GOT3 (cell line): ENCODE results near the gene SLC38A7.
A peak's percentile ranks its signal among the peaks of the same experiment; 100 is the strongest.
"Not testable (repeated sequence)": the region's sequence is repeated elsewhere in the genome, so short reads cannot be mapped to it uniquely, and the experiment has no call there.

Experiments used
- DNase-seq: peaks from one replicate; lab custom pipeline; 2025; ENCODE audit warnings: mixed read lengths; lab: John Stamatoyannopoulos, UW

The SLC38A7 gene, protein sequence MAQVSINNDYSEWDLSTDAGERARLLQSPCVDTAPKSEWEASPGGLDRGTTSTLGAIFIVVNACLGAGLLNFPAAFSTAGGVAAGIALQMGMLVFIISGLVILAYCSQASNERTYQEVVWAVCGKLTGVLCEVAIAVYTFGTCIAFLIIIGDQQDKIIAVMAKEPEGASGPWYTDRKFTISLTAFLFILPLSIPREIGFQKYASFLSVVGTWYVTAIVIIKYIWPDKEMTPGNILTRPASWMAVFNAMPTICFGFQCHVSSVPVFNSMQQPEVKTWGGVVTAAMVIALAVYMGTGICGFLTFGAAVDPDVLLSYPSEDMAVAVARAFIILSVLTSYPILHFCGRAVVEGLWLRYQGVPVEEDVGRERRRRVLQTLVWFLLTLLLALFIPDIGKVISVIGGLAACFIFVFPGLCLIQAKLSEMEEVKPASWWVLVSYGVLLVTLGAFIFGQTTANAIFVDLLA

DNA sequence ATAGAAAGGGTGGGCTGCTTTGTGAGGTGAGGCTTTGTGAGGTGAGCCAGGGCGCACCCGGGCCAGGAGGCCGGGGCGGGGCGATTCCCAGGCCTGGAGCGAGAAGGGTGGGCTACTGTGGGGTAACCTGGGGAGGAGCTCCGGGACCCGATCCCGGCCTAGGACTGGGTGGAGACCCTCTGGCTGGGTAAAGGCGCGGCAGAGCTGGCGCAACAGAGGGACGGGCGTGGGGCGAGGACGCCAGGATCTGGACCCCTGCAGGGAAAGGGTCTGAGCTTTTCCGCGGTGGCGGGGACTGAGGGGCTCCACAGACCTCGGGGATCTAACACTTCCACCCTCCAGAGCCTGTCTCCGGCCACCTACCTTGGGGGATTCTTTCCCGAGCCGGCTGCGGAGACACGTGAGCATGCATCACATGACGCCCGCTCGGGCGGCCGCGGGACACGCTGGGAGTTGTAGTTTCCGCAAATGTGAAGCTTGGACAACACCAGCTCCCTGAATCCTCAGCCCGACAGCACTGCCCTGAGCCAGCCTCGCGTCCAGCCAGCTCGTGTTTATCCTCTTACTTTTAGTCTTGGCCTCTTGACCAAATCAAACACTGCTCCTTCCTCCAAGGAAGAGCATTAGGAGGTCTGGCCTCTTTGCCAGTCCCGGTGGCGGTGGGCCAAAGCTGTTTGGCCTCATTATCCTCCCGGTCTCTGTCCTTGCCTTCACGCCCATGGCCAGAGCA, at the start of gene SLC38A7:
TSS of gene SLC38A7 (minus strand) at position 417 of the 730 bp plus-strand sequence. CDS start 4,644 bp downstream, outside the sequence.
- peak; percentile 30 for DNase-seq

DNA sequence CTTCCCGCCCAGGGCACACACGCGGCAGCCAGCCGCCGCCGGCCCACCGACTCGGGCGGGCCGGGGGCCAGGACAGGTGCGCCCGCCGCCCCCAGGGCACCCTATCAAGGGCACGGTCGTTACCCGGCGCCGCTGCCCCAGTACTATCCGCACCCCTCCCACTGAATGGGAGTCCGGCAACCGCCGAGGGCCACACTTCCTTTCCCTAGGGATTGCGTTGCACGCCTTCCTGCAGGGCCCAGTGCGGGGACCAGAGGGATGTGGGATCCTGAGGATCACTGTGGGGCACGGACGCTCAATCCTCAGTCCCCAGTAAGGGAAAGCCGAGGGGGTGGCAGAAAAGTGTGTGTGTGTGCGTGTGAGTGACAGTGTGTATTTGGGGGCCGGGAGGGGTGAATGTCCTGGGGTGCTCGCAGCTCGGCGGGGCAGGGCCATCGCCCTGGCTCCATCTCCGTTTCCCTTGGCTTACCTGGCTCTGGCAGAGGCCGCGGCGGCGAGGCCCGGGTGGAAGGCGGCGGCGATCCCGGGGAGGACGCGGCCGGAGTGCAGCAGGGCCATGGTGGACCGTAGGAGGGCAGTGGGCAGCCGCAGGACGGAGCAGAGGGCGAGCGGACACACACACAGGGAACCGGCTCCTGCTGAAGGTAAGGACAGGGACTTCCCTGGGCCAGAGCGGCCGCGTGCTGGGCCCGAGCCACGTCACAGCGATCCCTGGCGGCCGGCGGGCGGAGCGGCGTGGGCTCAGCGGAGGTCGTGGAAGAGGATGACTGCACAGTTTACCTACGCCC, 49.3 kb upstream of the SLC38A7 start, which contains the start of gene GOT2:
TSS of gene GOT2 (minus strand) at position 646 of the 788 bp plus-strand sequence. CDS start at position 558, 88 bp downstream.
- DNase-seq, result peak; percentile 40

DNA sequence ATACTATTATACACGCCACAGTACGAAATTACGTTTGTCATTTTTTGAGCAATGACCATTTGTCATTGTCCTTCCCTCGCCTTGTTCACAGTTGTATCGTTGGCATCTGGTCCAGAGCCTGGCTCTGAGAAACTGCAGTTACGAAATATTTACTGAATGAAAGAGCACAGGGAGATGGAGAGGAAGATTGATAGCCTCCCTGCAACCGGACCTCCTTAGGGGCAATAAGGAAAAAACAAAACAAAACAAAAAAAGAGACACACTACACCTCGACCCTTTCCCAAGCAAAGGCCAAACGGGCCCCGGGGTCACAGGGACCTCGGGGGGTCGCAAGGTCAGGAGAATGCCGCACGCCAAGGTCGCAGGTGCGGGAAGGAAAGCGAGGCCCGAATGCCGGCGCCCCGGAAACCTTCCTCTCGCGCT, 48.7 kb upstream of the SLC38A7 start:
- no peak for DNase-seq

DNA sequence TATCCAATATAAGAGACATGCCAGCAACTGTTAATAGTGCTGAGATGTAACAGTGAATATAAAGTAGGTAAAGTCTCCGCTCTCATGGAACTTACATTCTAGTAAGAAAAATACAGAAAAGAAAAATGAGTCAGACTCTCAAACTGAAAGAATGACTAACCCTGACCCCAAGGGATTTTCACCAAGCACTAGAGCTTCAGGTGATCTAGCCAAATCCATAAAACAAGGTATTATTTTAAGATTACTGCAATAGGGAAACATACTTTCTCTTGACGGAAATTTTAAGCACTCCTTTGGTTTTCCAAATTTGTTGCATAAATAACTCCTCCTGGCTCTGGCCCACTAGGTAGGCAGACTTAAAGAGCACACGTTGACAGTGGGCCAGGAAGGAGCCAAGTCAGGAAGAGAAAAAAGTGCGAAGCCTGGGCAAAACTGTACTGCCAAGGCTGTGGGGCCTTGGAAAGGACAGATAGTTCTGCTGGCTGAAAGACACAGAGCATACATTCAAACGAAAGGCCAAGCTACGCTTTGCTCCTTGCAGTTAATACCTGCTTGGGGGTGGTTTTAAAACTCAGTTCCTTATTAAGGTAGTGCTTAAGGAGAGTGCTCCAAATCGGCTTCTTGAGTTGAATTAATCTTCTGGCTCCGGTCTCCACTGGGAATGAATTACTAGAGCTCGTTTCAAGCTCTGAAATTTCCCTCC, 48.1 kb upstream of the SLC38A7 start:
- no peak for DNase-seq

DNA sequence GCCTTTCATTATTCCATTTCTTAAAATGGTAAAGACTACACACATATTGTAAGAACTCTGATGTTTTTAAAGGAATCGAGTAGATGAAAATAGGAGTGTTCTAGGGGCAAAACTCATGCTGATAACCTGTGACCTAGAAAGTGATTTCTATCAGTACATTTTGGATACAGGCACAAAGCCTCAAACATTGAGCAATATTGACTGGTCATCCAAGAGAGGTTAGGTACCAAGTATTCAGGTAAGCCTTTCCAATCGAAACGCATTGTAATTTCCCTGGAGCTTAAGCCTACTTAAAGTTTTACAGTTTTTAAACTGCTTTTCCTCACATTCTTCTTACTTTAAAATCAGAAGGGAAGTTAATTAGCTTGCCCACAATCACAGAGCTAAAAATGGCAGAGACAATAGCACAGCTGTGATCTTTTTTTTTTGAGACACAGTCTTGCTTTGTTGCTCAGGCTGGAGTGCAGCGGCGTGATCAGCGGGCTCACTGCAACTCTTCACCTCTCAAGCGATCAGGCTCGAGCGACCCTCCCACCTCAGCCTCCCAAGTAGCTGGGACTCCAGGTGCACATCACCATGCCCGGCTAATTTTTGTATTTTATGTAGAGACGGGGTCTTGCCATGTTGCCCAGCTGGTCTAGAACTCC, 46.3 kb upstream of the SLC38A7 start:
- DNase-seq, result no peak

DNA sequence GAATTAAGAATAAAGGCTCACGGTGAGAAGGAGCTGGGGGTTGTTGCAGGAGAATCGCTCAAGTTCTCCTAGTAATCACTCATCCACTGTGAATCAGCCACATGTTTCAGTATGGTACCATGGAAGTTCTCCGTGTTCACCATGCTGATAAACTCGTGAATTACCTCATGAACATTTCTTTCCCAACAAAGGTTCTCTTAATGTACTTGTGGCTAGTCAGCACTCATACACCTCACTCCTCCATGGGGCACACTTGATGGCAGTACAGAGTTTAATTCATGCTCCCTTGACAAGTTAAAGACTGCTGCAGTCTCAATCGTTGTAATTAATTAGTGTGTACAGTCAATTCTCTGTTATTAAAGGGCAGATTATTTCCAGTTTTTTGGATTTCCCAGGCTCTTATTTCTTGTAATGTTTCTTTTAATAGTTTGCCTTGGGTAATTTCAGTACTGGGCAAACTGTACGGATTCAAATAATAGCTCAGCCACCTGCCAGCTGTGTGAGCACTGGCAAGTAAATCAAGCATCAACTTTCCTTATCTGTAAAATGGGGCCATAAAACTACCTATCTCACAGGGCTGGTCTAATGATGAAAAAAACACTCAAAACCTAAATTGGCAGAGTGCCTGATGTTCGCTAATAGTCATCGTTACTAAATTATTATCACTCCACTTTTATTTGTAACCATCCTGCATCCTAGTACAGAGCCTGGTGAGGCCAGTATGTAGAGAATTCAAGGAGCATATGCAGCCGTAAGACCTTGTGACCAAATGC, 43.4 kb upstream of the SLC38A7 start:
- DNase-seq, result no peak

DNA sequence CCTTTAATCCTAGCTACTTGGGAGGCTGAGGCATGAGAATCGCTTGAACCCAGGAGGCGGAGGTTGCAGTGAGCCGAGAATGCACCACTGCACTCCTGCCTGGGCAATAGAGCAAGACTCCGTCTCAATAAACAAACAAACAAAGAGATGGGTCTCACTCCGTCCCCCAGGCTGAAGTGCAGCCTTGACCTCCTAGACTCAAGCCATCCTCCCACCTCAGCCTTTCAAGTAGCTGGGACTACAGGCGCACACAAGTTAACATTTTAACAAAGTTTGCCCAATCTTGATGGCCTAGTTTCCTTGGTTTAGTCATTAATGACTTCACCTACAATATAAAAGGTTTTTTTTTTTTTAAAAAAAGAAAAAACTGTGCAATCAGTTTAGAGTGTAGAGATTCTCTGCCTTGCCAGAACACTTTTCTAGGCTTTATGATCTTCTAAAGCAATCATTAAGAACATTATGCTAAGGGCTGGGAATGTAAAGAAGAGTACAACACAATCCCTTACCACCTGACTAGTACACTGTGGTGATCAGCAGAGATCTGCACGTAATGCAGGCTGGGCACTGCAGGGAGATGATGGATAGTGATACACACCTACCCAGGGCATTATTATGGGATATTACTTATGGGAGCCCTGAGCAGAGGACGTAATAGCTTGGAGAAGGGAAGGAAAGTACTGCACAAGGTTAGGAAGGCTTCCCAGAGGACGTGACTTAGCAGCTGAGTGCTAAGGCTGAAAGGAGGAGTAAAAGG, 42.6 kb upstream of the SLC38A7 start:
- DNase-seq, result no peak

DNA sequence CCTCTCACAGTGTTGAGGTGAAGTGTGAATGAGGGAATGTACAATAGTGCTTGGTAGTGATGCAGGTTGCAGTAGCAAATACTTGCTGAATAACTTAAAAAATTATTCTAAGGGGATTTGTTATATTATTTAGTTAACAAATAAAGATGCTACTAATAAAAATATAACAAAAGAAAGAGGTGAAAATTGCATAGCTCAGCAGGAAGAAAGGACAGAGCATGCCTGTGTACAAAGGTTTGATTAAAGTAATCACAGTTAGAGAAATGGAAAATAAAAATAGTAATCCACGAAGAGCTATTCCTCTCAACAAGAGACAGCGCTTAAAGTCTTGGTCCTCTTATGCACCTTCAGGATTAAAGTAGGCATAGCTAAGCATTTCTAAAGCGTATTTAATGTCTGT, 38.5 kb upstream of the SLC38A7 start:
- DNase-seq, result no peak

DNA sequence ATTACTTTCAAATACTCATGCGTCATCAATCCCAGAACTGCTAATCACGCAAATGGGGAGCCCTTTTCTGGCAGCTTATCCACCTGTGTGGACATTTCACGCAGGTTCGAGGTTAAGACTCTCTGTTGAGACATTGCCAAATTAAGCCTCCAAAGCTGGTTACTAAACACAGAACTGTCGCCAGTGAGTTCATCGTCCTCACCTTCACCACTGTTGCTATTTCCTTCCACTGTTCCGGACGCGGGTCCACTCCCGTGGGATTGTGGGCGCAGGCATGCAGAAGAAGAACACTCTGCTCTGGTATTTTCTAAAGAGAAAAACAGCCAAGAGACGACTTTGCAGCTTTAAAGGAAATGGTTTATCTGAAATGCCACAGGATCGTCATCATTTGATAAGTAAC, 33.4 kb upstream of the SLC38A7 start:
- no peak for DNase-seq

DNA sequence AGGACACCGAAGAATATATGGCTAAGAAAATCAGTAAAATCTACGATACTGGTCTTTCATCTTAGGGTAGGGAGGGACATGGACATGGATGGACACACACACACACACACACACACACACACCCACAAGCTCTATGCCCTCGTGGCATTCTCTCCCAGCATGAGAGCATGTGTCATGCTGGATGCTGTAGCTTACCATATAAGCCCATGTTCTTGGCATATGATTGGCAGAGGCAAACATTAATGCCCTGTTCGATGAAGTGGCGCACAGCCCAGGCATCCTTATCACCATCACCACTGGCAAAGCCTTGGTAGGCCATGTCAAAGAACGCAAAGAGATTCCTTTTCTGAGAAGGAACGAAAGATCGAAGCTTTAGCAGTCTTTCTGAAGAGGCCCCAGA, 31.9 kb upstream of the SLC38A7 start:
- no peak for DNase-seq

DNA sequence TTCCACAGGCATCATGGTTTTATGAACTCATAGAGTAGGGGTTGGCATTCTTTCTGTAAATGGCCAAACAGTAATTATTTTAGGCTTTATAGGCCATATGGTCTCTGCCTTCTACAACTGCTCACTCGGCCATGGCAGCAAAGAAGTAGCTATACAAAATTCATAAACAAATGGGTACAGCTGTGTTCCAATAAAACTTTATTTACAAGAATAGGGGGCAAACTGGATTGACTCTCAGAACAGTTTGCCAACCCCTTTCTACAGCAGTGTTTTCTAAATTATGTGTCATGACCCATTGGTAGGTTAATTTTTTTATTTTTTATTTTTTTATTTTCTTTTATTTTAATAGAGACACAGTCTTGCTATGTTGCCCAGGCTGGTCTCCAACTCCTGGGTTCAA, 29.2 kb upstream of the SLC38A7 start:
- no peak for DNase-seq

DNA sequence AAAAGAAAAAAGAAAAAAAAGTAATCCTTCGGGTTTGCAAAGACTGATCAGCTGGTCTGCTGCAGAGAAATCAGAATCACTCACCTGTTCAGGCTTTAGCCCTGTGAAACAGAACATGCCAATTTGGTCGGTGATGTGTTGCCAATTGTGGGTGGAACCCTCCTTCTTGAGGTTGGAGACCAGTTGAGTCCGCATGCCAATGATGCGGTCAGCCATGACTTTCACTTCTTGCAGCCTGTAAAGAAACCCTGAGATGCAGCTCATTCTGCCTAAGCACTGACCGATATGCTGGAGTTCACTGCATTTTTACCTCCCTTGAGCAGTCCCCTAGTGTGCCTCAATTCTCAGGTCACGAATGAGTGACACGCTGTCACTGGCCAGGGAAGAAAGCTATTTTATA, 24.8 kb upstream of the SLC38A7 start:
- DNase-seq, result no peak

DNA sequence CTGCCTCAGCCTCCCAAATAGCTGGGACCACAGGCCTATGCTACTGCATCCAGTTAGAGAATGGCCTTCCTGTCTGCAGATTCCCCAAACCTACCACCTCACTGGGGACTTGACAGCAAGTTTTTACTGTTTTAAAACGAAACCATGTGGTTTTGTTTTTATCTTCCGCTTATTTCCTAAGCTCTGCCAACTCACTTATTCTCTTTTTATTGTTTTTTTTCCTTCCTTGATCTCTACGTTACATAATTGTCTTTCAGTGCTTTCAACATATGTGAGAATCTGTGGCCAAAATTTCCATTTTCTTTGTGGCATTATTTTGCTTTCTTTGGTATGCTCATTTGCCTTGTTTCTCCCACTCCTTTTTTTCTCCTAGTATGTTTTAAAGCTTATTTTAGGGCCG, 14.6 kb upstream of the SLC38A7 start:
- DNase-seq, result no peak

DNA sequence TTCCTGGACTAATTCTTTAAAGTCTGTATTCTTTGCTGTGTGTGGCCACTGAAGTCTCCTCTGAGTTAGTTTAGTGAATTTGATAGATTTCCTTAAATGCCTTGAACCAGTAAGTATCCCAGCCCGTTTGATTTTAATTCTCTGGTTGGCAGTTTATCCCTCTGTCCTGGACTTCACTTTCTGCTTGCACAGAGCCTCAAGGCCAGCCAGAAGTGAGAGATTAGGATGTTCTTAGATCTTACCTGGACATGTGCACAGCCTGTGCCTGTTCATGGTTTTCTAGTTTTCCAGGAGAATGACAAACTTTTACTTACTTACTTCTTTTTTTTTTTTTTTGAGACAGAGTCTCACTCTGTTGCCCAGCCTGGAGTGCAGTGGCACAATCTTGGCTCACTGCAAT, 10.8 kb upstream of the SLC38A7 start:
- DNase-seq, result no peak

DNA sequence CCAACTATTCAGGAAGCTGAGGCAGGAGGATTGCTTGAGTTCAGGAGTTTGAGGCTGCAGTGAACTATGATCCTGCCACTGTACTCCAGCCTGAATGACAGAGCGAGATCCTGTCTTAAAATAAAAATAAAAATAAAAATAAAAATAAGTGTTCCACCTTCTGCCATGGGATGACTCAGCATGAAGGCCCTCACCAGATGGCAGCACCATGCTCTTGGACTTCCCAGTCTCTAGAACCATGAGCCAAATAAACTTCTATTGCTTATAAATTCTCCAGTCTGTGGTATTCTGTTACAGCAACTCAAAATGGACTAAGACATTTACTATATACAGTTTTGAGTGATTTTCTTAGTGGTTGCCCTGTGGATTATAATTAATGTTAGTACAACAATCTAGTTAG, 7.9 kb upstream of the SLC38A7 start:
- DNase-seq, result no peak

DNA sequence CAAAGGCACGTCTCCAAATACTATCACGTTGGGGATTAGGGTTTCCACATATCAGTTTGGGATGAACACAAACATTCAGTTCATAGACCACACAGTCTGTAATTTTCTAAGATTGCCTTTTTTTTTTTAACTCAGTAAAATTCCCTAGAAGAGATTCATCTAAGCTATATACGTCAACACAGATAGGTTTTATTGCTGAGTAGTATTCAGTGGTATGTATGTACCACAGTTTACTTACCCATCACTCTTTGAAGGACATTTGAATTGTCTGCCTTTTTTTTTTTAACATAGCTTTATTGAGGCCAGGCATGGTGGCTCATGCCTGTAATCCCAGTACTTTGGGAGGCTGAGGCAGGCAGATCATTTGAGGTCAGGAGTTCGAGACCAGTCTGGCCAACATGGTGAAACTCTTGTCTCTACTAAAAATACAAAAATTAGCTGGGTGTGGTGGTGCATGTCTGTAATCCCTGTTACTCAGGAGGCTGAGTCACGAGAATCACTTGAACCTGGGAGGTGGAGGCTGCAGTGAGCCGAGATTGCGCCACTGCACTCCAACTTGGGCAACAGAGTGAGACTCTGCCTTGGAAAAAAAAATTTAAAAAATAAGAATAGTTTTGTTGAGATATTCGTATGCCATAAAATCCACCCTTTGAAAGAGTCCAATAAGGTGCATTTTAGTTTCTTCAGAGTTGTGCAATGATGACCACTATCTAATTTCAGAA, 2.6 kb upstream of the SLC38A7 start:
- DNase-seq, result not testable (repeated sequence)

DNA sequence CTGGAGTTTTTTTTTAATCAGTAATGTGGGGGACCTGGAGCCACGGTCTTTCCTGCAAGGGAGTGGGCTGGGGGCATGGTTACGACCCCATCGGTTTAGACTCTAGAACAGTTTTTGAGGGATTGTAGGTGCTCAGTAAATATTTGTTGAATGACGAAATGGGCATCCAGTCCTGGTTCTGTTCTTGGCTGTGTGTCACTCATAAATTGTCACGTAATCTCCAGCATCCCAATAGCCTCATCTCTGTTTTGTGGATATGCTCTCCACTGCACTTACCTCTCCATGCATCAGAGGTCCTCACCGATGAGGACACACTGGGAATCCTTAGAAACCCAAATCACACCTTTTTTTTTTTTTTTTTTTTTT, 497 bp upstream of the SLC38A7 start:
- no peak for DNase-seq

DNA sequence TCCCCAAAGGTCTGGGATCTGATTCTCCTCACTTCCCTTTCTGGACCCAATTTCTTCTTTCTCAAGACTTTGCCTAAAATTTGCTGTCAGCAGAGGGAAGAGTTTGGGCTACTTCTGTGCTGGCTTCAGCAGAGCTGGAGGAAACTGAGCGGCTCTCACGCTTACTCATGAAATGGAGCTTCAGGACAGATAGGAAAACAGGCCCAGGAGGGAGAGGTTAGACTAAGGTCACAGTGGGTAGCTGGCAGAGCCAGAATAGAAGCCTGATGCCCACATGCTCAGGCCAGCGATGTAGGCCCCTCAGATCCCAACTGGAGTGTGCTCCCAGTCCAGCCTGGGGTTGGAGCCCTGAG, 593 bp downstream of the SLC38A7 start:
- no peak for DNase-seq

DNA sequence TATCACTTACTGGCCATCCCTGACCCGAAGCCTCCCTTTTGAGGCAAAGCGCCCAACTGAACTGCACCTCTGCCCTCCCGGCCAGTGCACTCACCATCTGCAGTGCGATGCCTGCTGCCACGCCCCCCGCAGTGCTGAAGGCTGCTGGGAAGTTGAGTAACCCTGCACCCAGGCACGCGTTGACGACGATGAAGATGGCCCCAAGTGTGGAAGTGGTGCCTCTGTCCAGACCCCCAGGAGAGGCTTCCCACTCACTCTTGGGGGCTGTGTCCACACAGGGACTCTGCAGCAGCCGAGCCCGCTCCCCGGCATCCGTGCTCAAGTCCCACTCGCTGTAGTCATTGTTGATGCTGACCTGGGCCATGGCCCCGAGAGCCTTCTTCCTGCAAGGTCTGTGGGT, 4.8 kb downstream of the SLC38A7 start:
- no peak for DNase-seq
